ENCODE data around the gene ZBTB17. TPM values are rescaled to one million over a fixed set of nuclear protein-coding genes. Genes with fewer than 3 reads are reported as not detected.

Gene ZBTB17
- total and polyA plus RNA-seq, 10 of the 15 experiments (the other 5 are each of a cell fraction or from before 2014, with no cell fraction given), result 0.87 to 59.4 (median 38.7) TPM

DNA sequence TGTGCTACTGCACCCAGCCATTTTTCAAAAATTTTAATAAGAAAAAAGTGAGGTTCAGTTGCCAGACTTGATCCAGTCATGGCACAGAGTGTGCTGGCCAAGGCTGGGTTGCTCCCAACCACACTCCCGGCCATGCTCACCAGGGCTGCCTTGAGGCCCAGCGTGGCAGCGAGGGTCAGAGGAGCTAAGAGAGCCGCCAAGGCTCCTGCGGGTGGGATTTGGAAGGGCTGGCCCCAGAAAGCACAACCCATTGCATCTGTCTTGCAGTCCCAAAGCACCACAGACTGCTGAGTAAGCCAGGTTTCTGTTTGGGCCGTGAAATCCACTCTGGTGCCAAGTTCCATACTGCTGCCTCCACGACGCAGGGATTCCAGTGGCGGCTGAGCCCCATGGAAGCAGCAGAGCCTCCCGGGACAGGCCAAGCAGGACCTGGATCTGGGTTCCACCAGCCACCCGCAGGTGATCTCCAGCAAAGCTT lies 22.6 kb downstream of the ZBTB17 start:
- Histone ChIP-seq H3K4me1 (ENCODE audit: control insufficient read depth, insufficient read depth, low read length) (peaks cover 31% of the 10 kb centered on the region), H3K27me3 (replicated peaks in 1 of 2; ENCODE audit: control insufficient read depth in 2 of 2, insufficient read depth in 2 of 2, low read length in 1 of 2) (no peaks in the 10 kb centered on the region), H3K9me3 (replicated peaks; ENCODE audit: control insufficient read depth, insufficient read depth, low read length) (no peaks in the 10 kb centered on the region), H3K4me2 (ENCODE audit: control insufficient read depth, insufficient read depth) (no peak overlapping the region), H3K4me3 (no peak overlapping the region), H4K20me1 (ENCODE audit: control insufficient read depth, insufficient read depth) (peaks cover 3% of the 10 kb centered on the region; the same call in 1 of the 2 replicates), H2AFZ (ENCODE audit: control insufficient read depth, low read depth, low read length) (no peak overlapping the region), H3K79me2 (ENCODE audit: control insufficient read depth, insufficient read depth, low read length) (peaks cover 18% of the 10 kb centered on the region), H3K27ac (ENCODE audit: control insufficient read depth, insufficient read depth) (no peak overlapping the region), H3K9ac (ENCODE audit: control insufficient read depth, insufficient read depth, low read length) (no peak overlapping the region), H3K36me3 (ENCODE audit: control insufficient read depth in 2 of 2, insufficient read depth in 2 of 2, low read length in 1 of 2) (peaks cover 0 to 15% of the 10 kb centered on the region in 2 experiments; a peak in 2 of 4 replicates)
- RAD21 ChIA-PET (ENCODE audit: unreplicated experiment), result interaction anchor here (1.0 to 4.3 kb wide), 3 partner anchors 11 to 137 kb away, joined by 3 to 21 read pairs (median 4); no protein-coding TSS in a partner anchor
- DNase-seq (ENCODE audit: low read depth, low spot score) (no peak), FAIRE-seq (no peak), ATAC-seq (no peak)
- TF ChIP-seq, protein P1, sequence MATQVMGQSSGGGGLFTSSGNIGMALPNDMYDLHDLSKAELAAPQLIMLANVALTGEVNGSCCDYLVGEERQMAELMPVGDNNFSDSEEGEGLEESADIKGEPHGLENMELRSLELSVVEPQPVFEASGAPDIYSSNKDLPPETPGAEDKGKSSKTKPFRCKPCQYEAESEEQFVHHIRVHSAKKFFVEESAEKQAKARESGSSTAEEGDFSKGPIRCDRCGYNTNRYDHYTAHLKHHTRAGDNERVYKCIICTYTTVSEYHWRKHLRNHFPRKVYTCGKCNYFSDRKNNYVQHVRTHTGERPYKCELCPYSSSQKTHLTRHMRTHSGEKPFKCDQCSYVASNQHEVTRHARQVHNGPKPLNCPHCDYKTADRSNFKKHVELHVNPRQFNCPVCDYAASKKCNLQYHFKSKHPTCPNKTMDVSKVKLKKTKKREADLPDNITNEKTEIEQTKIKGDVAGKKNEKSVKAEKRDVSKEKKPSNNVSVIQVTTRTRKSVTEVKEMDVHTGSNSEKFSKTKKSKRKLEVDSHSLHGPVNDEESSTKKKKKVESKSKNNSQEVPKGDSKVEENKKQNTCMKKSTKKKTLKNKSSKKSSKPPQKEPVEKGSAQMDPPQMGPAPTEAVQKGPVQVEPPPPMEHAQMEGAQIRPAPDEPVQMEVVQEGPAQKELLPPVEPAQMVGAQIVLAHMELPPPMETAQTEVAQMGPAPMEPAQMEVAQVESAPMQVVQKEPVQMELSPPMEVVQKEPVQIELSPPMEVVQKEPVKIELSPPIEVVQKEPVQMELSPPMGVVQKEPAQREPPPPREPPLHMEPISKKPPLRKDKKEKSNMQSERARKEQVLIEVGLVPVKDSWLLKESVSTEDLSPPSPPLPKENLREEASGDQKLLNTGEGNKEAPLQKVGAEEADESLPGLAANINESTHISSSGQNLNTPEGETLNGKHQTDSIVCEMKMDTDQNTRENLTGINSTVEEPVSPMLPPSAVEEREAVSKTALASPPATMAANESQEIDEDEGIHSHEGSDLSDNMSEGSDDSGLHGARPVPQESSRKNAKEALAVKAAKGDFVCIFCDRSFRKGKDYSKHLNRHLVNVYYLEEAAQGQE (IDR thresholded peaks at IDR 0.05; ENCODE audit: low read depth, low read length), result no peak
- TF ChIP-seq HDAC2 (IDR thresholded peaks at IDR 0.05) (no peak), ETV6 (conservative IDR thresholded peaks at IDR 0.05 in 1 of 2, IDR thresholded peaks at IDR 0.05 in 1 of 2; ENCODE audit: borderline replicate concordance in 1 of 2, low read depth in 1 of 2) (no peak), EED (IDR thresholded peaks at IDR 0.05; ENCODE audit: low read depth) (no peak), NR2C1 (IDR thresholded peaks at IDR 0.05) (no peak), RB1 (IDR thresholded peaks at IDR 0.05; ENCODE audit: borderline replicate concordance) (no peak), RFX5 (IDR thresholded peaks at IDR 0.05; ENCODE audit: low read depth, low read length) (no peak), MTA3 (IDR thresholded peaks at IDR 0.05; ENCODE audit: borderline replicate concordance, low read length) (no peak), SMARCA5 (IDR thresholded peaks at IDR 0.05) (no peak), HDGF (IDR thresholded peaks at IDR 0.05) (no peak), SMC3 (IDR thresholded peaks at IDR 0.05; ENCODE audit: borderline replicate concordance, low read length) (no peak)
- TF ChIP-seq, protein P2, sequence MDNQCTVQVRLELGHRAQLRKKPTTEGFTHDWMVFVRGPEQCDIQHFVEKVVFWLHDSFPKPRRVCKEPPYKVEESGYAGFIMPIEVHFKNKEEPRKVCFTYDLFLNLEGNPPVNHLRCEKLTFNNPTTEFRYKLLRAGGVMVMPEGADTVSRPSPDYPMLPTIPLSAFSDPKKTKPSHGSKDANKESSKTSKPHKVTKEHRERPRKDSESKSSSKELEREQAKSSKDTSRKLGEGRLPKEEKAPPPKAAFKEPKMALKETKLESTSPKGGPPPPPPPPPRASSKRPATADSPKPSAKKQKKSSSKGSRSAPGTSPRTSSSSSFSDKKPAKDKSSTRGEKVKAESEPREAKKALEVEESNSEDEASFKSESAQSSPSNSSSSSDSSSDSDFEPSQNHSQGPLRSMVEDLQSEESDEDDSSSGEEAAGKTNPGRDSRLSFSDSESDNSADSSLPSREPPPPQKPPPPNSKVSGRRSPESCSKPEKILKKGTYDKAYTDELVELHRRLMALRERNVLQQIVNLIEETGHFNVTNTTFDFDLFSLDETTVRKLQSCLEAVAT (IDR thresholded peaks at IDR 0.05), result no peak
- TF ChIP-seq, protein P3, sequence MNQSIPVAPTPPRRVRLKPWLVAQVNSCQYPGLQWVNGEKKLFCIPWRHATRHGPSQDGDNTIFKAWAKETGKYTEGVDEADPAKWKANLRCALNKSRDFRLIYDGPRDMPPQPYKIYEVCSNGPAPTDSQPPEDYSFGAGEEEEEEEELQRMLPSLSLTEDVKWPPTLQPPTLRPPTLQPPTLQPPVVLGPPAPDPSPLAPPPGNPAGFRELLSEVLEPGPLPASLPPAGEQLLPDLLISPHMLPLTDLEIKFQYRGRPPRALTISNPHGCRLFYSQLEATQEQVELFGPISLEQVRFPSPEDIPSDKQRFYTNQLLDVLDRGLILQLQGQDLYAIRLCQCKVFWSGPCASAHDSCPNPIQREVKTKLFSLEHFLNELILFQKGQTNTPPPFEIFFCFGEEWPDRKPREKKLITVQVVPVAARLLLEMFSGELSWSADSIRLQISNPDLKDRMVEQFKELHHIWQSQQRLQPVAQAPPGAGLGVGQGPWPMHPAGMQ (IDR thresholded peaks at IDR 0.05; ENCODE audit: borderline replicate concordance), result no peak
- SMC1A ChIA-PET (ENCODE audit: uncharacterized antibody, unreplicated experiment), result interaction anchor here (1.5 kb wide), 1 partner anchor 54 kb away, joined by 3 read pairs; no protein-coding TSS in a partner anchor
- in situ Hi-C loops (cut with MboI), result no loop called here
- CTCF ChIA-PET, result interaction anchor here (0.6 kb wide), 1 partner anchor 173 kb away, joined by 3 read pairs; no protein-coding TSS in a partner anchor
- WGBS (ENCODE audit: insufficient coverage, insufficient replicate concordance, low lambda C conversion rate, missing lambda C conversion rate), result 93% methylated on average over 11 of the region's 11 CpGs
- BruUV-seq (replicated peaks), result no TSS peak
- intact Hi-C loops (cut with micrococcal nuclease; ENCODE audit: unreplicated experiment), result no loop called here
- POLR2A ChIA-PET, result interaction anchor here (0.8 kb wide), 1 partner anchor 11 kb away, joined by 3 read pairs; no protein-coding TSS in a partner anchor
